Bronchial epithelial cell (primary cell): ENCODE results near the gene CKM. TPM values are rescaled to one million over a fixed set of nuclear protein-coding genes. Genes with fewer than 3 reads are reported as not detected.
"Not testable (repeated sequence)": the region's sequence is repeated elsewhere in the genome, so short reads cannot be mapped to it uniquely, and the experiment has no call there.

Experiments
- DNase-seq: peaks from one replicate; pipeline ENCODE4 v3.0.0-alpha.2; 2010; ENCODE audit warnings: low read depth
- FAIRE-seq: peaks from 2 replicates; lab custom pipeline; 2011; peaks lifted over from hg19 to GRCh38; lab: Jason Lieb, UNC
- H3K27me3 ChIP-seq: 2 replicates; pipeline ENCODE4 v1.5.1; 2011; ENCODE audit warnings: low read length; ENCODE audit not compliant: control insufficient read depth, insufficient read depth
- H3K36me3 ChIP-seq: 2 replicates; pipeline ENCODE4 v1.5.1; 2011; ENCODE audit warnings: low read length; ENCODE audit not compliant: control insufficient read depth, insufficient read depth
- H3K4me3 ChIP-seq: 2 replicates; pipeline ENCODE4 v1.5.1; 2011; ENCODE audit warnings: mild to moderate bottlenecking, low read depth, low read length, control low read depth
- CTCF ChIP-seq: IDR thresholded peaks from 2 replicates; pipeline ENCODE4 v1.5.1; 2011; ENCODE audit warnings: mild to moderate bottlenecking, moderate library complexity, low read length, control low read depth, inconsistent platforms; ENCODE audit not compliant: insufficient read depth, severe bottlenecking
- total RNA-seq: library from RNA; depleted of rRNA; stranded (reverse); fragments of >200 nt; gene quantifications from 2 replicates; pipeline ENCODE4 v1.2.1, GENCODE V29; 2014

The CKM gene
- total RNA-seq, 1 donor from 2014 or later: under 0.01 TPM

GRCh38 chr19:45342911-45343310 is 20.2 kb upstream of the CKM start:
- DNase-seq (no peak), FAIRE-seq (peak; percentile 80)
- Histone ChIP-seq H3K4me3 (no peak overlapping the region), H3K36me3 (peaks cover 5% of the 10 kb centered on the region), H3K27me3 (no peaks in the 10 kb centered on the region)
- no peak for TF ChIP-seq CTCF

- FAIRE-seq (no peak), DNase-seq (peak; percentile 21)
- Histone ChIP-seq H3K27me3 (no peaks in the 10 kb centered on the region), H3K4me3 (peak overlapping the region; percentile 80), H3K36me3 (no peaks in the 10 kb centered on the region)
- no peak for TF ChIP-seq CTCF
These were observed 18.3 kb upstream of the CKM start for GRCh38 chr19:45340899-45341453.

GRCh38 chr19:45340232-45340898 is 17.7 kb upstream of the CKM start, which contains the start of gene KLC3:
KLC3 (plus strand) TSS chr19:45340750; CDS start chr19:45345542, 4,792 bp downstream.
- Histone ChIP-seq H3K36me3 (no peaks in the 10 kb centered on the region), H3K4me3 (peak within 1 kb of the TSS; percentile 80), H3K27me3 (no peaks in the 10 kb centered on the region)
- DNase-seq: peak; percentile 29
- no peak for TF ChIP-seq CTCF
- no peak for FAIRE-seq

- no peak for TF ChIP-seq CTCF
- Histone ChIP-seq H3K36me3 (no peaks in the 10 kb centered on the region), H3K27me3 (no peaks in the 10 kb centered on the region), H3K4me3 (no peak overlapping the region)
- DNase-seq (no peak), FAIRE-seq (no peak)
These were observed 17.0 kb upstream of the CKM start for GRCh38 chr19:45339629-45340028.

GRCh38 chr19:45336696-45337251 is 14.1 kb upstream of the CKM start:
- no peak for FAIRE-seq
- H3K36me3 ChIP-seq: no peaks in the 10 kb centered on the region
- no peak for TF ChIP-seq CTCF

GRCh38 chr19:45334881-45335280 is 12.2 kb upstream of the CKM start:
- not testable (repeated sequence) for DNase-seq, H3K4me3 ChIP-seq, H3K36me3 ChIP-seq, FAIRE-seq, H3K27me3 ChIP-seq

More at GRCh38 chr19:45336696-45337251, 14.1 kb upstream of the CKM start:
- DNase-seq: no peak
- H3K4me3 ChIP-seq: no peak overlapping the region
- no peaks in the 10 kb centered on the region for H3K27me3 ChIP-seq
